PFSK-1 (cell line): ENCODE measurements around the gene ZNF280B.

ENCODE experiments used
- POLR2AphosphoS5 ChIP-seq: IDR thresholded peaks from 2 replicates; pipeline ENCODE4 v1.6.1; 2012; ENCODE audit warnings: low read depth, mild to moderate bottlenecking, control low read depth, low read length, moderate library complexity
- REST ChIP-seq, 2 experiments: IDR thresholded peaks; 2 replicates each; pipeline versions ENCODE4 v1.6.1 to v1.8.0; 2011 to 2012; ENCODE audit warnings: low read depth in 2 of 2, low read length in 2 of 2, control low read depth in 1 of 2, inconsistent platforms in 1 of 2, mild to moderate bottlenecking in 1 of 2, moderate library complexity in 1 of 2; ENCODE audit not compliant: insufficient read depth in 1 of 2
- TAF1 ChIP-seq: IDR thresholded peaks from 2 replicates; pipeline ENCODE4 v1.6.1; 2012; ENCODE audit warnings: low read length, control low read depth, borderline replicate concordance; ENCODE audit not compliant: insufficient read depth

GRCh38 chr22:22546490-22546889 is 37.9 kb upstream of the ZNF280B start:
- TF ChIP-seq REST (IDR thresholded peaks at IDR 0.05; ENCODE audit: insufficient read depth in 1 of 2, low read depth in 2 of 2, low read length in 2 of 2) (no peak), TAF1 (no peak), POLR2AphosphoS5 (no peak)
